Mononuclear cell (primary cell): ENCODE measurements around the gene KCNA5. TPM values are rescaled to one million over a fixed set of nuclear protein-coding genes. Genes with fewer than 3 reads are reported as not detected.

Experiments
- H3K27me3 ChIP-seq: 2 replicates; pipeline ENCODE4 v1.6.0; 2011; ENCODE audit warnings: low read length, control low read depth; ENCODE audit not compliant: insufficient read depth
- H3K4me1 ChIP-seq: 2 replicates; pipeline ENCODE4 v1.5.1; 2011; ENCODE audit warnings: mild to moderate bottlenecking, low read length, control low read depth; ENCODE audit not compliant: insufficient read depth
- H3K4me3 ChIP-seq: 2 replicates; pipeline ENCODE4 v1.5.1; 2011; ENCODE audit warnings: mild to moderate bottlenecking, low read length, moderate library complexity
- H3K9me3 ChIP-seq: 2 replicates; pipeline ENCODE4 v1.5.1; 2011; ENCODE audit warnings: low read depth, mild to moderate bottlenecking, control low read depth, low read length
- total RNA-seq: library from RNA; depleted of rRNA; stranded (reverse); fragments of >200 nt; gene quantifications from one replicate; pipeline ENCODE4 v1.2.3, GENCODE V29; 2012

The KCNA5 gene
- total RNA-seq, 1 donor, result 0.10 TPM

DNA sequence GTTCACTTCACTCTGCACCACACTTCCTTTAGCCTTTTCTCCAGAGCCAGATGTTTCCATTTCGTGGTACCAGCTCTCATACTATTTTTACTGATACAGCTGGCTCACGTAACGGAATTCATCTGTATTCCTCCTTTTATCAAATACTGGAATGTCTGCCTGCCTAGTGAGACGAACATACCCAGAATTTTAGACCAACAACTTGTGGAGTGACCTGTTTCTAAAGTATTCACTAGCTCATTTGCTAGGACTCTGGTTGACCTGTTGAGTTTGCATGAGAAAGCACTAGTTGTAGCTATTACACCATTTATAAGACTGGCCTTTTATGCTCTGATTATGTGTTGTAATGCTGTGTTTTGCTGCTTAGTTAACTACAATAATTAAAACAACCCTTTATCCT is 22.6 kb downstream of the KCNA5 start:
- Histone ChIP-seq H3K4me1 (no peaks in the 10 kb centered on the region), H3K4me3 (no peak overlapping the region), H3K27me3 (peaks cover 2% of the 10 kb centered on the region), H3K9me3 (no peaks in the 10 kb centered on the region)

DNA sequence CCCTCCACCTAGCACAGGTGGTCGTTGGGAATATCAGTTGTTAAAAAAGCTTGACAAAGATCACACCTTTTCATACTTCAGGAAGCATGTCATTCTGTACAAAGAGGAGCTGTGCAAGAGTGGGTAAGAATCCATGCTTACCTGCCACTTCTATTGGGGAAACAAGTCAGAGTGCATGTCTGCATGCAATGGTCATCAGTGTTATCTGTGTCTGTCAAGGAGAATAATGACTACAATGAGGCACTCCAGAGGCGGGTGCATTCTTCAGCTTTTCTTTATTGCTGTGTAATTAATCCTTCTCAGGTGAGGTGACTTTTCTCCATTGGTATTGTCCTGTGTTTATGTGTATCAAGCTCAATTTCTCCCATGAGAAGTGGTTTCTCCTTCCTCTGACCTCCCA is 24.4 kb downstream of the KCNA5 start:
- Histone ChIP-seq H3K4me3 (no peak overlapping the region), H3K9me3 (no peaks in the 10 kb centered on the region), H3K27me3 (no peaks in the 10 kb centered on the region), H3K4me1 (no peaks in the 10 kb centered on the region)

DNA sequence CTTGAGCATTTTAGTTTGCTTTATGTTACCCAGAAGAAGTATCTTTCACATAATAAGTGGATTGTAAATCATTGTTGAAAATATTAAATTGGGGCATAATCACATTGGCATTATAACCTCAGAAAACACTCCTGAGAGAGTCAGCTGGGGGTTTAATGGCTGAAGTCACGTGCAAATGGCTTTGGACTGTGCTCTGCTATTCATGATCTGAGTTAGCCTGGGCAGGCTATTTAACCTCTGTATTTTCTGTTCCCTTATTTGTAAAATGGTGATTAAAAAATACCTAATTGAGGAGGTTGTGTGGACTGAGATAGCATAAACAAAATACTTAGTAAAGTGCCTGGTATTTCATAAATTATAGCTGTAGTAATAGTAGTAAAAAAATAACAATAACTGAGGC is 24.9 kb downstream of the KCNA5 start:
- Histone ChIP-seq H3K4me1 (no peaks in the 10 kb centered on the region), H3K27me3 (no peaks in the 10 kb centered on the region), H3K4me3 (no peak overlapping the region), H3K9me3 (no peaks in the 10 kb centered on the region)

DNA sequence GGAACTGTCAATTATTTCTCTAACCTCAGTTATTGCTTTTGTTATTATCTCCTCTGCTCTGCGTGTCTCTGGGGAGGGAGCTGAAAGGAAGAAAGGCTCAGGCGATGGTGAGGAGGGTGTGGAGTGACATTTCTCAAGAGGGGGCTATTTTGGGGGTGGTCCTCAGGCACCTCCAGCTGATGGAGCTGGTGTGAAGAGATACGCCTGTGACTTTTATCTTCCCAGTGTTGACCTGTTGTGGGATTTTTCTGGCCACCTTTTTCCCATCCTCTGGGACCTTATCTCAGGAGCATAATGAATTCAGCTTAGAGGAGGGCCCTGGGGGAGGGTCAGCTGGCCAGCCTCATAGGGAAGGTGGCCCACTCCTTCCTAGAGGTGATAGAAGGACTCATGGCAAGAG is 26.4 kb downstream of the KCNA5 start:
- Histone ChIP-seq H3K4me1 (no peaks in the 10 kb centered on the region), H3K27me3 (no peaks in the 10 kb centered on the region), H3K9me3 (no peaks in the 10 kb centered on the region), H3K4me3 (no peak overlapping the region)

DNA sequence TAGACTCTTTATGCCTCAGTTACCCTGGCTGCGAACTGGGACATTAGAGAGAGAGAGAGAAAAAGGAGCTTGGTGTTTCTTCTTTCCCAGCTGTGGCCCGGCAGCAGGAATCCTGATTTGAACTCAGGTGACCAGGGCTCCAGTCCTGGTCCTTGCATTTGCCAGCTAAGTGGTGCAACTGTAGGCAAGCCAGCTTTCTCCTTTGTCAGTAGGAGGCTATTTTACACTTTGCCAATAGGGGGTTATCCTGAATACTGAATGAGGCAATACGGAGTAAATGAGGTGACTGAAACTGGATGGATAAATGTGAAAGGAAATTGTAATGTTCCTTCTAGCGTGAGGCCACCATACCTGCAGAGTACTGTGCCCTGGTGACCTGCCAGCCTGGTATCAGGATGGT is 27.8 kb downstream of the KCNA5 start:
- Histone ChIP-seq H3K4me1 (no peaks in the 10 kb centered on the region), H3K27me3 (no peaks in the 10 kb centered on the region), H3K4me3 (no peak overlapping the region), H3K9me3 (no peaks in the 10 kb centered on the region)

DNA sequence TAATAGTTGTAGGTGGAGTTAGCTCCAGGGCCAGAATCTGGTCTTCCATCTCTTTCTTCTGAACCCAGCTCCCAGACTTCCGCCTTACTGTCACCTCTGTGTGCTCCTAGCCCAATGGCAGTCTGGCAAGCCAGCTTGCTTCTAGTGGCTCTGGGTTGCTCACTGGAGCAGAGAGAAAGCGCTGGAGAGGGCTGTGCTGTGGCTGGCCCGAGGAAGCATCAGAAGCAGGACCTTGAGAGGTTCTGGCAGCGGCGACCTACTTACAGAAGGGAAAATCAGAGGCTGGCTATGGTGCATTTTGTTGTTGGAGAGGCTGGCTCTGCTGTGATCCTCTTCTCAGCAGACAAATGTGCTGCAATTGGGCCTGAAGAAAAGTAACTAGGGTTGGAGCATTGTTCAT is 28.6 kb downstream of the KCNA5 start:
- Histone ChIP-seq H3K4me3 (no peak overlapping the region), H3K9me3 (no peaks in the 10 kb centered on the region), H3K27me3 (no peaks in the 10 kb centered on the region), H3K4me1 (no peaks in the 10 kb centered on the region)

DNA sequence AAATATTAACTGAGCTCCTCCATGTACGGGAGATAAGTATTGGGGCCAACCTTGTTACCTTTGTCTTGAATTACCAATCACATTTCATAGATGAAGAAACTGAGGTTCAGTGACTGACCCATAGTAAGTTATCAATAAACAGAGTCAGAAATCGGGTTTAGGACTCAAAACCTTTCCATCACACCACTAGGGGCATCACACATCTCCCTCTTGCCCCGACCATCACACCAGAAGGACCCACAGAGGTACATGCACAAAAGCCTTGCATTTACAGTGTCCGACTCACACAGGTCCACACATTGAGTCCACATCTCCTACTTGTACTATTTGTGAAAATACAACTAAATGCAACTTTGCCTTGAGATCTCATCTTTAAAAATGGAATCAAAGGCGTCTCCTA is 29.4 kb downstream of the KCNA5 start:
- Histone ChIP-seq H3K27me3 (no peaks in the 10 kb centered on the region), H3K4me3 (no peak overlapping the region), H3K4me1 (no peaks in the 10 kb centered on the region), H3K9me3 (no peaks in the 10 kb centered on the region)

DNA sequence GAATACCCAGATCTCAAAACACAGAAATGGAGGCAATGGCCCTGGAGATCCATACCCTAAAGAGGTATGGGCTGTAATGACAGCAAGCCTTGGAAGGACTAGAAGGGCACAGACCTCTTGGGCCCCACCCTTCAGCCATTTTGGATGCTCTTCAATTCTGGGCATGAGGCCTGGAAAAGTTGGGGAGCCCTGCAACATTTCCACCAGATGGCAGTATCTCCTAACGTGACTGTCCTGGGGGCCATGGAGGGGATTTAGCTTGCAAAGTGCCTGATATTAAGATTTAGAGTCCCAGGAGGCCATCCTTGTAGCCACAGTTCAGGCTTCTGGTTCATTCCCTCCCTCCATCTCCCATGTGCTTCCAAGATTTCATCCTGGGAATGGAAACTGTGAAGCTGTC is 30.2 kb downstream of the KCNA5 start:
- H3K9me3 ChIP-seq, result no peaks in the 10 kb centered on the region
- H3K4me1 ChIP-seq, result no peaks in the 10 kb centered on the region
- no peak overlapping the region for H3K4me3 ChIP-seq

DNA sequence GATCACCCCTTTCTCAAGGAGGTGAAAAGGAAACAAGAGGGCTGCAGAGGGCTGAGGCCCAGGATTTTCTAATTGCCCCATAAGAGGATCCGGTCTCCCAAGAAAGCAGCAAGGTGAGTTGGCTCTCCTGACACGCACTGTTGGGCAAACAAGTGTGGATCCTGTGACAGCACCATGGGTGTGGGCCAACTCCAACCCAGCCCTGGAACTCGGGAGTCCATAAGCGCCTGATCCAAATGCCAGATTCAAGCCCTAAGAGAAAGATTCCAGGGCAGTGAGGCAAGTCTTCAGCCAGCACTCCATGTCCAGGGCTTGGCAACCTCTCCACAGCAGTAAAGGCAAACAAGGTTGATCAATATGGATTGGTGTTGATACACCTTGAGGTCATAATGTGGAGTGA is 33.1 kb downstream of the KCNA5 start:
- Histone ChIP-seq H3K4me3 (no peak overlapping the region), H3K27me3 (no peaks in the 10 kb centered on the region), H3K9me3 (no peaks in the 10 kb centered on the region), H3K4me1 (no peaks in the 10 kb centered on the region)

More for the DNA sequence above, 30.2 kb downstream of the KCNA5 start:
- H3K27me3 ChIP-seq, result no peaks in the 10 kb centered on the region

DNA sequence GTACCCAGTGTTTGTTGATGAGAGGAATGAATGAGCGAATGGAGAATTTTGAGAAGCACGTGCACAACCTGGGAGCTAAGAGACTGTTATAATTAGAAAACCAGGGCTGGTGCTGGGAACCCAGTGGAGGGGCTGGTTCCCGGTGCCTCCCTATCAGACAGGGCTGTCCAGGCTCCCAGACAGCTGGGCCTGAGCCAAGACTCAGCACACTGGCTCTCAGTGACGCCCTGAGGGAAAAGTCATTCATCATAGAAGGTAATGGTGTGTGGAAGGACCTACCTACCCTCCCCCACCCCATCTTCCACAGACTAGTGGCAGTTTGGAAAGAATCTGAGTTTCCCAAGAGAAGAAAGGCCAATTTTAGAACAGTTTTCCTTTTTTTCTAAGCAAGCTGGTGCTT is 34.7 kb downstream of the KCNA5 start:
- Histone ChIP-seq H3K4me3 (no peak overlapping the region), H3K27me3 (no peaks in the 10 kb centered on the region), H3K9me3 (no peaks in the 10 kb centered on the region), H3K4me1 (no peaks in the 10 kb centered on the region)

DNA sequence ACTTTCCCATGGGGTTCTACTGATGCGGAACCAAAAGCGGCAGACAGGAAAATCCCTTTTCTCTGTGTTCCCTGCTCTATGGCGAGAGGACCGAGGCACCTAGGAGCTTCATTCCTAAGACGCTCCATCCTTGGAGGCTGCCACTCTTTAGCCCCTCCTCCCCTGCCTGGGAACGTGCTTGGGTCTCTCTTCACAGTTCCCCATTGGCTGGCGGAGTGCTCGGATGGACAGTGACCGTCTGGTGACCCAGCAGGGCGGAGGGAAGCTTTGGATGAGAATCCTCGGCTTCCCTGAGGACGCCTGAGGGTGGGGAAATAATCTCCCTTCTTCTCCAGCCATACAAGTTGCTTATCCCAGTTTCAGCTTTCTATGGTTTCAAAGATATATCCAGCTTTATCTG is 37.3 kb downstream of the KCNA5 start:
- Histone ChIP-seq H3K9me3 (no peaks in the 10 kb centered on the region), H3K27me3 (no peaks in the 10 kb centered on the region), H3K4me1 (no peaks in the 10 kb centered on the region), H3K4me3 (no peak overlapping the region)

DNA sequence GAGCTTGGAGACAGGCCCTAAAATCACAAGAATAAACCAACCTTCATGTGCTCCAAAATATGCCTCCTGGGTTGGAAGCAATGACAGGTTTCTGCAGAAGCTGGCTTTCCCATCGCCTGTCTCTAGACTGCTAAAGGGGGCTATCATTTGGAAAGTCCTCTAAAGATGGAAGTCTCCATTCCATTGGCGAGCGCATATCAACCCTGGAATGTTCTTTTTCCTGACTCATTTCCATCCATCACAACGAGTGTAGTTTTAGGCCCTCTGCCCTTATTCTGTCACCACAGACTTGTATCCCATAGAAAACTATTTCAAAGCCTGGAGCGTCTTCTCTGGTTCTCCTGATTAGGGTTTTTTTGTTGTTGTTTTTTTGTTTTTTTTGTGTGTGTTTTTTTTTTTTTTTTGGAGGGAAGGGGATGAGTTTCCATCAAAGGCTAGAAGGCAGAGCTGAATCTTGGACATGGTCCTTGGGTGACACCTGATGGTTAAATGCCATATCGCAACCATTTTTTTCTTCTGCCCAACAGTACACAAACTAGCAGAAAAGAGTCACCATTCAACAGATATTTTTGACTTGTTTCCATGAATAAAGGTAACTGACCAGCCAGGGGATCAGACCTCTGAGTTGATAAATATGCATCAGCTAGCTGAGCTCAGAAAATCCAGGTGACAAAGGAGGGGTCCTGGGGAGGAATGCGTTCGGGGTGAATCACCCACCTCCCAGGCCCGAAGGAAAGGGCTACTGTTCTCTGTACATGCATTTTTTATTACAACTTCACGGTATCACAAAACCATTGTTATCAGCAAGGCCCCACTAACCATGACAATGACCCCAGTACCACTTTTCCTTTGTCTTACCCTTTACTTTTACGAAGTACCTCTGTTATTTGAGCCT is 40.5 kb downstream of the KCNA5 start:
- Histone ChIP-seq H3K4me1 (no peaks in the 10 kb centered on the region), H3K27me3 (no peaks in the 10 kb centered on the region), H3K4me3 (no peak overlapping the region), H3K9me3 (no peaks in the 10 kb centered on the region)

DNA sequence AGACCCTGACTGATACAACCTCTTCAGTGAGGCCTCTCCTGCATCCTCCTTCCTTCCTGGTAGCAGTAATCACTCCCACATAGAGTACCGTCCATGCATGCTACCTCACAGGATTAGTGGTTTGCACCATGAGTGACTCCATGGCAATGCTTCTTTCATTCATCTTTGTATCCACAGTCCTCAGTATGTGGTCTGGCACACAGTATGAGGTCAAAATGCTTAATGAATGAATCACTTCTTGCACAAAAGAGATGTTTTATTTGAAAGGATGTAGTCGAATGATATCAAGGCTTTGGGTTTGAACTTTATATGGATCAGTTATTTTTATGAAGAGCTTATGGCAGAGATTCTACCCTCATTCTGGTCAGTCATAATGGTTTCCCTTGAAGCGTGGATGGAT is 42.2 kb downstream of the KCNA5 start:
- Histone ChIP-seq H3K4me3 (no peak overlapping the region), H3K27me3 (no peaks in the 10 kb centered on the region), H3K9me3 (no peaks in the 10 kb centered on the region), H3K4me1 (no peaks in the 10 kb centered on the region)

DNA sequence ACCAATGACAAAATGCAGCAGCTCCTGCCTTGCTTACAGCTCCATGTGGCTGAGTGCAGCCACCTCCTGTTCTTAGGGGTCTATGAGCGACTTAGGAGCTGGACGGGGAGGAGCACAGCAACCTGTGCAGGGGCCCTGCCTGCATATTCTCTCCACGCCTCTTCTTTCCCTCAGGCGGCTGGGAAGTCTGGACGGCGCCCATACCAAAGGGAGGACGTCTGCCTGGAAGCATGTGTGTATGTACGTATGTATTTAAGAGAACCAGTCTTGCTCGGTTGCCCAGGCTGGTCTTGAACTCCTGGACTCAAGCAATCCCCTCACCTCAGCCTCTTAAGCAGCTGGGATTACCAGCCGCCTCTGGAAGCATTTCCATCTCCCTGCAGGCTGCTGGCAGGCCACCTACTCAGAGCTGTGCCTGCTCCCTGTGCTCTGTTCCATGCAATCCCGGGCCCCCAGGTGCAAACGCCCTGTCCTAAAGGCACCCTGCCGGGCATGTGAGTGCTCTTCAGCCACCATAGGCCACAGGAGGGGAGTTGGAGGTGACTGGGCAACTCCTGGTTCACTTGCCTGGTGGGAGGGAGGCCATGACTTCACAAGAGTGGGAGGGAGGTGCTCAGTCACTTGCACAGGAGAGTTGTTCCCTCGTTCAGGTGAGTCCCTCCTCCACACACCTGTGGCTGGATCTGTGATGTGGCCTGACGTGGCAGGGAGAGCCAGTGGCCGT is 44.3 kb downstream of the KCNA5 start:
- no peaks in the 10 kb centered on the region for H3K9me3 ChIP-seq
- H3K27me3 ChIP-seq, result no peaks in the 10 kb centered on the region
- no peaks in the 10 kb centered on the region for H3K4me1 ChIP-seq
- H3K4me3 ChIP-seq, result no peak overlapping the region

DNA sequence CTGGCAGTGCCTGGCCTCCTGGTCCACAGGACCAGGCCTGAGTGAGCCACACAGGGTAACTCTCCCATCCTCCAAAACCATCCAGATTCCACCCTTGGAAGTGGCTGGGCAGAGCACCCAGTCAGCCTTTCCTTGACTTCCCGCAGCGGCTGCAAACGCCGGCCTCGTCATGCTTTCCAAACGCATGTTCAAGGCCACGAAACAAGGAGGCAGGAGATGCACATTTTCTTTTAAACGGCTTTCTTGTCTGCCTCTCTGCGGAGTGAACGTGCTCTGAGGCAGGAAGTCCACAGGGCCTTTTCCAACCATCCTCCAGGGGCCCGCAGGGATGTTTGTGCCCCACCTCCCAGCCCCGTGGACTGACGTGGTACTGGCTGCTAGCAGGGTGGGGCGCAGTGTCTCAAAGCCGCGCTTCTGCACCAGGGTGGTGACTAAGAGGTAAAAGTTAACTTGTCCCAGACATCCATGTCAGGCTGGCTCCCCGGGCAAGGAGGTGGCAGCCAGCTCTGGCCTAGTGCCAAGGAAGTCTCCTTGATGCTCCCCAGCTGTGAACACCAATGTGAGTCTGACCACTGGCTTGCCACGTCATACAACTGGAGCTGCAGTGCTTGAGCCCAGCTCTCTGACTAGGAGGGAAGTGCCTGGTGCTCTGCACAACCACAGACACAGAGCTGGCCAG is 45.0 kb downstream of the KCNA5 start:
- no peaks in the 10 kb centered on the region for H3K4me1 ChIP-seq
- H3K4me3 ChIP-seq, result no peak overlapping the region
- no peaks in the 10 kb centered on the region for H3K27me3 ChIP-seq
- no peaks in the 10 kb centered on the region for H3K9me3 ChIP-seq
